GM12873 (cell line): ENCODE results near the gene MEOX1.

ENCODE experiments used
- CTCF ChIP-seq: IDR thresholded peaks from 2 replicates; pipeline ENCODE4 v1.5.1; 2012; ENCODE audit warnings: low read depth, mild to moderate bottlenecking, moderate library complexity, low read length, control low read depth; ENCODE audit not compliant: insufficient read depth; ENCODE audit errors: missing control alignments

Gene MEOX1

DNA sequence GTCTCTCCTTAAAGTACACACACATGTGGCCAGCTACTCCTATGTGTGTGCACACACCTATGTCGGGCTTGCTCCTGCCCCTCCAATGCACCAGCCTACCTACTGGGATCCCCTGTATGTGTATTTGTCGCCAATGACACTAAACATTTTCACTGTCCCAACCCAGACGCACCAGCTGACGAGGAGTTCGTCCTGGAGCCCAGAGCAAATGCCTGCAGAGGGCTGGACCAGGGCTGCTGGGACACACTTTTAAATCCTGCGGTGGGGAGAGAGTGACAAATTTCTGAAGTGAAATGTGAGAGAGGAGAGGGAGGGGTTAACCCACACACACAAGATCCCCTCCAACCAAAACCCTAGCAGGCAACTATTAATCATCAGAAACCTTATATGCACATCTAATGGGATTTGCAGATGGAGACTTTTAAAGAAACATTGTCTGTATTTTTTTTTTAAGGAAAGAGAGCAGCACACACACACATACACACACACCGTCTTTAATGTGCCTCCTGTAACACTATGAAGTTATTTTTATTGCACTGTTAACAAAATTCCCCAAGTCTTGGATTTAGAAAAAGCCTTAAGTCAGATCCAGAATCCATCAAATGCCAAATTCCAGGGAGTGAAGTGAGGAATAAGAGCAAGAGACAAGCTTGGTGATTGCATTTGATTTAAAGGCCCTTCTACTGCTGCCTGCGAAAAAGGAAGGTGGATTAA, at the start of gene MEOX1:
Gene MEOX1 (minus strand): TSS at position 224 of the 714 bp plus-strand sequence. CDS start 388 bp downstream, outside the sequence.
- TF ChIP-seq CTCF = no peak

DNA sequence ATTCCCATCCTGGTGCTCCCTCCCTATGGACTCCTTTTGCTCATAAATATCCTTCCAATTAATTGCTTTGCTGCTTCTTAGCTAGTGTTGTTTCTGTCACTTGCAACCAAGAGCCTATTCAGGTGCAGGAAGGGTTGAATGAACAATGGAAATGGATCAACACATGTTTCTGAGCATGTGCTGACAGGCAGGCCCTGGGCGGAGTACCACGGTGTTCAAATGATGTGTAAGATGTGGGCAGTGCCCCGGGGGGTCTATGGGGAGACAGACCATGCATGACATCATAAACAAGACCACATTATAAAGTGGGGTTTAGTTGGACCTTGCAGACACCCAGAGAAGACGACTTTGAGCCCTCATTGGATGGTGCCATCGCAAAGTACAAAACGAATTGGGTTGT, 48.4 kb upstream of the MEOX1 start:
- TF ChIP-seq CTCF = no peak

DNA sequence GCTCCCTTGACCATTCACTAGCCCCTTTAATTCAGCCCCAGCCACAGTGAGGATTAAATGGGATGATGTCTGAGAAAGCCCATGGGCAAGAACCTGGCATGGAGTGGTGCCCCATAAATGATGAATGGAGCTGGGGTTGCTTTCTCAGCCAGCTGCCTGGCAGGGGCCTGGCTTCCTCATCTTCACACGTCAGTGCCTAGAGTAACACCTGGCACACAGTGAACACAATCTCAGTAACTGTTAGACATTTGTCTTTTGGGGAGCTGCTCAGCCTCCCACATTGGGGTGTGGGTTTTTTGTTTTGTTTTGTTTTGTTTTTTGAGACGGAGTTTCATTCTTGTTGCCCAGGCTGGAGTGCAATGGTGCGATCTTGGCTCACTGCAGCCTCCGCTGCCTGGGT, 47.5 kb upstream of the MEOX1 start:
- no peak for TF ChIP-seq CTCF

- TF ChIP-seq CTCF = no peak
Observed at GRCh38 chr17:43707184-43707583, 45.5 kb upstream of the MEOX1 start.

DNA sequence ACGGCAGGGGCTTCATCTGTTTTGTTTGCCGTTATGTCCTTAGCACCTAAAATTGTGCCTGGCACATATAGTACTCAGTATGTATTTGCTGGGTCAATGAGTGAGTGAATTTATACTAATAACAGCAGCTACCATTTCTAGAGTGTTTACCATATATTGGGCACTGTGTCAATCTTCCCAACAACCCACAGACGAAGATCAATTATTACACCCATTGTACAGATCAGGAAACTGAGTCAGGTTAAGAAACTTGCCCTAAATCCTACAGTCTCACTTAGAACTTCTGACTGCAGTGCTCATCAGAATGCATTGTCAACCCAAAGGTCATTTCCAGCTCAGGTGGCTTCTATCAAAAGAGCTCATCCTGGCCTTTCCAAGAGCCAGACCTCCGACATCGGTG, 44.5 kb upstream of the MEOX1 start:
- TF ChIP-seq CTCF = no peak

- no peak for TF ChIP-seq CTCF
Observed at GRCh38 chr17:43703630-43704029, 41.9 kb upstream of the MEOX1 start.

- TF ChIP-seq CTCF = no peak
Observed at GRCh38 chr17:43702637-43703036, 40.9 kb upstream of the MEOX1 start.
